AG10803 (cell line): ENCODE measurements around the gene IFT80.

Experiments used
- DNase-seq: peaks from one replicate; pipeline ENCODE4 v3.0.0; 2010; ENCODE audit warnings: low read depth
- H3K4me3 ChIP-seq: 2 replicates; pipeline ENCODE4 v1.5.1; 2011; ENCODE audit warnings: mild to moderate bottlenecking, low read length, control low read depth
- TF ChIP-seq, protein P1 (sequence below): conservative IDR thresholded peaks from 2 replicates; pipeline ENCODE4 v1.5.1; 2011; ENCODE audit warnings: mild to moderate bottlenecking, low read length, control low read depth, inconsistent platforms

The IFT80 gene

GRCh38 chr3:160218136-160218535 lies 180.9 kb downstream of the IFT80 start:
- no peak for DNase-seq
- TF ChIP-seq, protein P1, sequence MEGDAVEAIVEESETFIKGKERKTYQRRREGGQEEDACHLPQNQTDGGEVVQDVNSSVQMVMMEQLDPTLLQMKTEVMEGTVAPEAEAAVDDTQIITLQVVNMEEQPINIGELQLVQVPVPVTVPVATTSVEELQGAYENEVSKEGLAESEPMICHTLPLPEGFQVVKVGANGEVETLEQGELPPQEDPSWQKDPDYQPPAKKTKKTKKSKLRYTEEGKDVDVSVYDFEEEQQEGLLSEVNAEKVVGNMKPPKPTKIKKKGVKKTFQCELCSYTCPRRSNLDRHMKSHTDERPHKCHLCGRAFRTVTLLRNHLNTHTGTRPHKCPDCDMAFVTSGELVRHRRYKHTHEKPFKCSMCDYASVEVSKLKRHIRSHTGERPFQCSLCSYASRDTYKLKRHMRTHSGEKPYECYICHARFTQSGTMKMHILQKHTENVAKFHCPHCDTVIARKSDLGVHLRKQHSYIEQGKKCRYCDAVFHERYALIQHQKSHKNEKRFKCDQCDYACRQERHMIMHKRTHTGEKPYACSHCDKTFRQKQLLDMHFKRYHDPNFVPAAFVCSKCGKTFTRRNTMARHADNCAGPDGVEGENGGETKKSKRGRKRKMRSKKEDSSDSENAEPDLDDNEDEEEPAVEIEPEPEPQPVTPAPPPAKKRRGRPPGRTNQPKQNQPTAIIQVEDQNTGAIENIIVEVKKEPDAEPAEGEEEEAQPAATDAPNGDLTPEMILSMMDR: no peak
- H3K4me3 ChIP-seq: no peak overlapping the region

DNA sequence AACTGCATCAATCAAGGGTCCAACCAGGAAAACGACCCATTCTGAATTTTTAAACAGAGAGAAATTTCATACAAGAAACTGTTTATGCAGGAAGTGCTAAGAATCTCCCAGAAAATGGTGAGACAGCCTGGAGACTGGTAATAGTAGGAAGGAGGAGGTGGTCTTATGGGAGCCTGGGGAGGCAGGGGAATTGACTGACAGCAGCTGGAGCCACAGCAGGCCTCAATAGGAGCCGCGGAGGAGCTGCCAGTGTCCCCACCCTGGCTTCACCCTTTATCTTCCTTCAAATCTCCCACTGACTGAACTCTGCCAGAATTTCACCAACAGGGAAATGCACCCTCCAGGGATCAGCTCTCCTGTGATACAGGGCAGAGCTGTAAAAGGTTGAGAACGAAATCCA lies 181.3 kb downstream of the IFT80 start:
- TF ChIP-seq, protein P1: no peak
- DNase-seq: no peak
- H3K4me3 ChIP-seq: no peak overlapping the region

DNA sequence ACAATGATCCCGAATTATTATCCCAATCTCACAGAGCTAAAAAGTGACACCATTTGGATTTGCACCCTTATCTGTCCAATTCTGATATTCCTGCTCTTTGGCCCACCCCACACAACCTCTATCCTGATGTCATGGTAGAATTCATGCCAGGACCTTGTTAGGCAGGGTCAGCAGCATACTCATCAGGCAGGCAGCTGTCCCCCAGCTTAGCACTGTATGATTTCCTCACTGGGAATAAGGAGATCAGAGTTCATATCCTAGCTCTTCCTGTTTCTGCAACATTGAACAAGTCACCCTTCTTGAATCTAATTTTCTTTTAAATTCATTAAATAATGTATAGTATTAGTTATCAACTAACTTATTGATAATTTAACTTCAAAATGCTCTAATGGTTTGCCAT lies 185.8 kb downstream of the IFT80 start:
- H3K4me3 ChIP-seq: no peak overlapping the region
- TF ChIP-seq, protein P1: no peak
- no peak for DNase-seq

DNA sequence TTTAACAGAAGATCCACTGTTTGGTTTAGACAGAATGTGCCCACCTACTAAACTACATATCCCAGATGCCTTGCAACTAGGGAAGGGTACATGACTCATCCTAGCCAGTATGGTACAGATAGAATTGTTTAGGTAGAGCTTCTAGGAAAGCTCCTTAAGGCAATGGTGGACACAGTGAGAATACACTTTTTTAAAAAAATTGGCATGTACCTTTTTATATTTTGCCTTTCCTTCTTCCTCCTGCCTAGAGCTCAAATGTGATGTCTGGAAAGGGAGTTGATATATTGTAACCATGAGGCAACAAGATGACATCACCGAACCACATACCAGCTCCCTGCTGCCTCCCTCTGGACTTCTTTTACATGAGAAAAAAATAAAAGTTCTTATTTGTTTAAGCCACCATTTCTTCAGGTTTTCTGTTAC lies 188.2 kb downstream of the IFT80 start:
- TF ChIP-seq, protein P1: peak; percentile 56
- DNase-seq: peak; percentile 65

DNA sequence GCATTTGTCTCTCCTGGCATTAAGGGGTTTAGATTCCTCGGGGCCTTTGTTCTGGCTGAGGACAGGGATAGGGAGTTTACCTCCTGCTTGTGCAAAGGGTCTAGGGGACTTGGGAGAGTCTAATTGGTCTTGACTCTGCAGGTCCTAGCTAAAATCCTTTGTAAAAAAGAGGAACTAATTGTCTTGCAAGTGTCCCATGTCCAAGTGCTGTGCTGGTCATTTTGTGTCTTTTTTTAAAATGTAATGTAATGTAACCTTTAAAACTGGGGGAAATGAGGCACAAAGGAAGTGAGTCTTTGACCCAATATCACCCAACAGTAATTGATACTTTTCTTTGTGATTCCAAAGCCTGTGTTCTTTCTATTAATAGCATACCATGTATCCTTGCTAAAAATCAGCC lies 188.7 kb downstream of the IFT80 start:
- no peak for DNase-seq
- no peak overlapping the region for H3K4me3 ChIP-seq
- TF ChIP-seq, protein P1: no peak

More for the DNA sequence above, 188.2 kb downstream of the IFT80 start:
- H3K4me3 ChIP-seq: no peak overlapping the region
